GM19035 (cell line): ENCODE results near the gene EBI3.
"Not testable (repeated sequence)": the region's sequence is repeated elsewhere in the genome, so short reads cannot be mapped to it uniquely, and the experiment has no call there.

Experiments
- ATAC-seq: cut with Tn5 transposase; IDR thresholded peaks from one replicate; pipeline ENCODE4 v1.9.1; 2021; ENCODE audit not compliant: unreplicated experiment

EBI3 gene

GRCh38 chr19:4199699-4200293, 29.5 kb upstream of the EBI3 start:
- no peak for ATAC-seq

- ATAC-seq = no peak
These were observed 28.3 kb upstream of the EBI3 start for GRCh38 chr19:4200940-4201542.

- no peak for ATAC-seq
These were observed 27.5 kb upstream of the EBI3 start for GRCh38 chr19:4201798-4202197.

- no peak for ATAC-seq
These were observed 22.4 kb upstream of the EBI3 start for GRCh38 chr19:4206818-4207484.

GRCh38 chr19:4208385-4209094, 20.8 kb upstream of the EBI3 start:
- ATAC-seq = no peak

GRCh38 chr19:4210166-4210731, 19.1 kb upstream of the EBI3 start:
- no peak for ATAC-seq

- no peak for ATAC-seq
These were observed 16.2 kb upstream of the EBI3 start for GRCh38 chr19:4213116-4213515.

- no peak for ATAC-seq
These were observed 13.5 kb upstream of the EBI3 start for GRCh38 chr19:4215807-4216206.

GRCh38 chr19:4216846-4217245, 12.5 kb upstream of the EBI3 start:
- no peak for ATAC-seq

GRCh38 chr19:4217429-4218264, 11.7 kb upstream of the EBI3 start:
- no peak for ATAC-seq

- ATAC-seq = not testable (repeated sequence)
These were observed 10.8 kb upstream of the EBI3 start for GRCh38 chr19:4218523-4218922.

GRCh38 chr19:4220188-4220587, 9.1 kb upstream of the EBI3 start:
- ATAC-seq = no peak

GRCh38 chr19:4224470-4224869, 4.9 kb upstream of the EBI3 start:
- ATAC-seq = no peak

- ATAC-seq = no peak
These were observed 3.4 kb upstream of the EBI3 start for GRCh38 chr19:4225885-4226284.

GRCh38 chr19:4227771-4228170, 1.6 kb upstream of the EBI3 start:
- no peak for ATAC-seq

- ATAC-seq = no peak
These were observed 551 bp upstream of the EBI3 start for GRCh38 chr19:4228765-4229178.

- not testable (repeated sequence) for ATAC-seq
These were observed 914 bp downstream of the EBI3 start for GRCh38 chr19:4230237-4230636.

- not testable (repeated sequence) for ATAC-seq
These were observed 2.2 kb downstream of the EBI3 start for GRCh38 chr19:4231521-4231920.

- ATAC-seq = not testable (repeated sequence)
These were observed 2.8 kb downstream of the EBI3 start for GRCh38 chr19:4232139-4232538.

GRCh38 chr19:4232614-4233281, 3.4 kb downstream of the EBI3 start:
- ATAC-seq = no peak
